GM18507 (cell line): Measurements from ENCODE around the gene ESRP2.

Experiments used
- DNase-seq: peaks from one replicate; pipeline ENCODE4 v3.0.0; 2011; ENCODE audit warnings: low read depth; ENCODE audit not compliant: insufficient read length; ENCODE audit errors: extremely low spot score
- FAIRE-seq: peaks from 2 replicates; lab custom pipeline; 2011; peaks lifted over from hg19 to GRCh38; lab: Jason Lieb, UNC

ESRP2 gene

DNA sequence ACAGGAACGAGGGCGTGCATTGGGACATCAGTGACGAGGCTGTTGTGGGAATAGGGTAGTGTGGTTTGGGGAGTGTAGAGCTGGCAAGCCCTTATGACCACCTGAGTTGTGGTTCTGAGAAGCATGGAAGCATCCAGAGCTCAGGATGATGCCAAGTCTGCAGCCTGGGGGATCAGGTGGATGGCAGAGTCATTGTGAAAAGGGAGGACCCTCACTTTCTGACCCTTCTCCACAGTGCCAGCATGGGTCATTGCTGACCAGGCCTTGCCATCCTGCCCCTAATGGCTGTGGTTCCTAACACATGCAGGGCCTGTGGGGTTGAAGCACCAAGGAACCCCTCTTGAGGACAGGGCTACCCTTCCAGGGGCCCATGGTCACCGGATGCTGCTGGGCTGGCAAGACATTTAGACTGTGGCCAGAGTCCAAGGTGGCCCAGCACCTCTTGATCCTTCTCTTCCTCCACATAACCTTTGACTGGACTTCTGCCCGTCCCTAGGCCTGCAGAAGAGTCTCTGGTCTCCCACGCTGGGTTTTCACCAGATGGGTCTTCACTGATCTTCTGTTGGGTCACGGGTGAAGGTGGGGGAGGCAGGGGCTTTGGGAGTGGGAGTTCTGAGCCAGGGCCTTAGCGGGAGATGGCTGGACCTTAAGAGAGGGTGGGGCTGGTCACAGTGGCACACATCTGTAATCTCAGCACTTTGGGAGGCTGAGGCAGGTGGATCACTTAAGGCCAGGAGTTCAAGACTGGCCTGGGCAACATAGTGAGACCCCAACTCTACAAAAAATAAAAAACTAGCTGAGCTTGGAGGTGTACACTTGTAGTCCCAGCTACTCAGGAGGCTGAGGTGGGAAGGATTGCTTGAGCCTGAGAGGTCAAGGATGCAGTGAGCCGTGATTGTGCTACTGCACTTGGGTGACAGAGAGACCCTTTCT lies 7.3 kb upstream of the ESRP2 start:
- no peak for DNase-seq
- no peak for FAIRE-seq

- FAIRE-seq (no peak), DNase-seq (no peak)
Observed at GRCh38 chr16:68242085-68242484, 6.2 kb upstream of the ESRP2 start.

GRCh38 chr16:68238029-68238345 lies 2.1 kb upstream of the ESRP2 start:
- no peak for FAIRE-seq
- DNase-seq: no peak

DNA sequence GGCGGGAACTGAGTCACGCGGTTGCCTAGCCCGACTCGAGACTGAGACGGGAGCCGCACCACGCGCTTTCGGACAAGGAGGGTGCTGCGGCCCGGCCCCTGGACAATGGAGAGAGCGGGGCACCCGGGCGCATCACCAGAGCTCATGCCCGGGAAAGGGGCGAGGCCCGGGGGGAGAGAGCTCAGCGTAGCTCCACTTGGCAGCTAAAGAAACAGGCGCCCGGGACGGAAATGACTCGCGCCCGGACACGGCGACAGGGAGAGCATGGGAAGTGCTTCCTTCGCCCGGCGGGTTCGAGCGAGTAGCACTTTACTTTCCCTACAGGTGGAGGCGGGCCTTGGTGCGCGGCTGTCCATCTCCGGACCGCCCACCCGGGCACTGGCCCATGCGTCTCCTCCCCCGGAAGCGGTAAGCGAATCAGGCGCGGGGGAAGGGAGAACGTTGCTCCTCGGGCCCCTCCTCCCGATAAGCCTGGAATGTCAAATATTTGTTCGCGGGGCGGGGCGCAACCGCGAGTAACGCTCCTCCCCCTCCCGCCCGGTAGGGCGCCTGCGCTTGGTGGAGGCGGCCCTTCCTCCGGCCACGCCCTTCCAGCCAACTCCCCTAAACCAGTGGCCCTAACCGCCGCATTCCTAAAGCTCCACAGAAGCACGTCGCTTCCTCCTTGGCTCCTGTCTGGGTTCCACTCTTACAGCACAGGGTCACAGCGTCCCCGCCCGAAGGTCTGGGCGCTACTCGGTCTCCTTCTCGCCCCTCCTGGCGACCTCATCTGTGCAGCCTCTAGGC lies 1.5 kb upstream of the ESRP2 start:
- FAIRE-seq: peak; percentile 98
- peak; percentile 95 for DNase-seq

DNA sequence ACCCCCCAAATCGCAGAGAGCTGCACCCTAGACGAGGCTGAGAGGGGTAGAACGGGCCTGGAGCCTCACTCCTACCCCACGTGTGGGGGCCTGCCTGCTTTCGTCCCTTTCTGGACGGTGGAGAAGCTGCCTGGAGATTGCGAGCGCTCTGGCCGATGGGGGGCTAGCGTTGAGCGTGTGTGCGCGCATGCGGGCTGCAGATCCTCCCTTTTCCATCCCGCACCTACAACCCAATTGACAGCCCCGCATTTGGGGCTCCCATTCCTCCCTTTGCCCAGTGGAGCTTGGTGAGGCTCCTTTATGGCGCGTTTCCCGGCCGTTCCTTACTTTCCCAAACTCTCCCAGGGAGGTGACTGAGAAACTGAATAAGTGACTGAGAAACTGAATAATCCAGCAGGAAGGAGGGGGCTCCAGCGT lies 907 bp upstream of the ESRP2 start:
- DNase-seq: no peak
- no peak for FAIRE-seq

GRCh38 chr16:68236137-68236825 lies 354 bp upstream of the ESRP2 start:
- DNase-seq: no peak
- peak; percentile 18 for FAIRE-seq

GRCh38 chr16:68235108-68235886 lies 630 bp downstream of the ESRP2 start:
- FAIRE-seq (no peak), DNase-seq (no peak)

DNA sequence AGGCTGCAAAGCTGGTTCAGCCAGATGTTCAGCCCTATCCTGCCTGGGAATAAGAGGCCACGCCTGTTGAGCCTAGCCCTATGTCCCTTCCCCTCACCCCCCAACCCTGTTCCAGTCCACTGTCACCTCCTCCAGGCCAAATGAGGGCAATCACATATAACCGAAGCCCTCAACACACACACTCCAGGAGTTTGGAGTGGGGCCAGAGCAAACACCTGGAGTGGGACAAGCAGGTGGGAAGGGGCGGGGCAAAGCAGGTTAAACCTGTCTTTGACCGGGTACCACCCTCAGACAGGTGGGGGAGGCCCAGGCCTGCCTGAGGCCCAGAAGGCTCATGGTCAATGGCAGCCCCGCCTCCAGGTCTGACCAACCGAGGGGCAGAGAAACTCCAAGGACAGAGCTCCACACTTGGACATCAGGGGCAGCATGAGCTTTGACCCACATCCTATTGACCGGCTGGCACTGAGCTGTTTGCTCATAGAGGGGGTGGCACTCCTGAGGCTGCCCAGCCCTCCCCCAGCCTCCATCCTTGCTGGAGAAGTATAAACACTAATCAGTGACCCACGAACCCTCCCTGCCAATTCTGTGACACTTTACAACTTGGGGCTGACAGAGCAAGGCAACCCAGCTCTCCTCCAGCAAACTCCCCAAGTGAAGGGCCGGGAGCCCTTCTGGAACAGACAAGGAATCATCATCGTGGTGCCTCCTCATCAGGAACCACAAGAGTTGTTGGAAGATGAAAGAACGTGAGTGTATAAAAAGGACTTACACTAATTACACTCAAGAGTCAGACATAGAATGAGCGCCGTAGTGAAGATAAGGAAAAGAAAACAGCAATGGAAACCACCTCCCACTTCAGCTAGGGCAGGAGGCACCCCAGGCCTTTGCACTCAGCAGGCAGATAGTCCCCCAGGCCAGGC lies 1.5 kb downstream of the ESRP2 start:
- FAIRE-seq: no peak
- no peak for DNase-seq

- DNase-seq (no peak), FAIRE-seq (no peak)
Observed at GRCh38 chr16:68233835-68234187, 2.1 kb downstream of the ESRP2 start.

DNA sequence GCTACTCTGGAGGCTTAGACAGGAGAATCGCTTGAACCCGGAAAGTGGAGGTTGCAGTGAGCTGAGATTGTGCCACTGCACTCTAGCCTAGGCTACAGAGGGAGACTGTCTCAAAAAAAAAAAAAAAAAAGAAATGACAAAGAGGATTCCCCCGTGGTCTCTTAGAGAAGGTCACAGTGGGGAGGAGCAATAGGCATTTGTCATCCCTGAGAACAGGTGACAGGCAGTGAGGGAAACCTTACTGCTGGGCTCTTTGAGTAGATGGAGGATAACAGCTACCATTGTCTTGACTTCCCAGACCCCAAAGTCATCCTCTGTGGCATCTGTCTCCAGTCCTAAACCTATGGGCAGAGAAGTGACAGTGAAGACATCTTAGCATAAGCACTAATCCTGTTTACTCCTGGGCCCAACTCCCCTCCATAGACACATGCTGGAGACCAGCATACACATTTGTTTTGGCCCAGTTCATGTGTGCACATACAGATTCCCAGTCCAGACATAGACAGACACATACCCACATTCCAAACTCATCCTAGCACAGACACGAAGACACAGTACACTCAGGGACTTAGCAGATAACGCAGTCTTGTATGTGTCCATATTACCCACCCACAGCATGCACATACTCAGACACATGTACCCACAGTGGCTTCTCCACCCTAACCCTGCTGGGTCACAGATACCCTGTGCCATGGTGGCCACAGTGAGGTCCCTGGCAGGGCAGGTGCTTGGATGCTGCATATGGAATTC lies 2.7 kb downstream of the ESRP2 start:
- FAIRE-seq (no peak), DNase-seq (no peak)

DNA sequence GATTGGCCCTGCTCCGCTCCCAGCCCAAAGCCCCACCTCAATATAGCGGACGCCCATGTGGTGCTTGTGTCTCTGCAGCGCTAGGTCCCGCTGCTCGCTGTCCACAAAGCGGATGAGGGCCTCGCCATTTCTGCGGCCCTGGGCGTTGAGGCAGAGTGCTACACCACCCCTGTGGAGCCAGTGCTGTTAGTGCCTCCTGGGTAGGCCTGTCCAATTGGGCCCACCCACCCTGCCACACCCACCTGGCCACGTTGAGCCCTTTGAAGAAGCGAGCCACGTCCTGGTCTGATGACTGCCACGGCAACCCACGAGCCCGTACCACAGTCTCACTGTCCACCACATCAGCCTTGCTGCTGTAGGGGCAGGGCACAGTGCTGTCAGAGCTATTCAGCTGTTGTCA lies 3.6 kb downstream of the ESRP2 start:
- DNase-seq: no peak
- no peak for FAIRE-seq

- no peak for DNase-seq
- no peak for FAIRE-seq
Observed at GRCh38 chr16:68231384-68232136, 4.4 kb downstream of the ESRP2 start.

GRCh38 chr16:68230956-68231355 lies 5.0 kb downstream of the ESRP2 start:
- DNase-seq: no peak
- FAIRE-seq: no peak

- DNase-seq: no peak
Observed at GRCh38 chr16:68230176-68230571, 5.8 kb downstream of the ESRP2 start.

DNA sequence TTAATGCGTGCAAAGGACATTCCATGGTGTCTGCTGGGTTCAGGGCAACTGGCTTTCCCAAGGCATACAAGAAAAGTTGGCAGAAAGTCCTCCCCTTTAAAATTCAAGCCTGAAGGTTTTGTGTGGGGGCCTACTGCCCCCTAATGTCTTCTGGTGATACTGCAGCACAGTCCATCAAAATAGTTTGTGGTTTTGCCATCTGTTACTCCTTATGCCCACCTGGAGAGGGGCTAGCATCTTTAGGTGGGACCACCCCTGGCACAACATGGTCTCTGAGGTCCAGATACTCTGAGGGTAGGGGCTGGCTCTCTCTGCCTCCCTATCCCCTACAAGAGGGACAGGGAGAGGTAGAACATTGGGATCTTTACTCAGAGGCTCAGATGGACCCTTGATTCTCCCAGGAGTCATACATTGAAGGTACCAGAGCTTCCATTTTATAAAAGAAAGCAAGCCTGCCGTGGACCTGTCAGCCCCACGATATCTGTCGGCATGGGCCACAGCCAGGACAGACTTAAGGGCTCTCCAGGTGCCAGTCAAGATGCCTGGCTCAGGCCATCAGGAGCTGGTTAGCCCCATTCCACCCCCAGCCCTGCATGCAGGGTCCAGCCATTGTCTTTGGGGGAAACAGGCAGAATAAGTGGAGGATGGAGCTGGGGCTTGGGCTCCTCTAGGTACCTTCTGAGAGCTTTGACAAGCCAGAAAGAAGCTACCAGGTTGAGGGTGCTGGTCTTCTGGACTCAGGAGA lies 6.3 kb downstream of the ESRP2 start:
- FAIRE-seq: peak; percentile 84
- peak; percentile 25 for DNase-seq

More at GRCh38 chr16:68230176-68230571, 5.8 kb downstream of the ESRP2 start:
- no peak for FAIRE-seq

DNA sequence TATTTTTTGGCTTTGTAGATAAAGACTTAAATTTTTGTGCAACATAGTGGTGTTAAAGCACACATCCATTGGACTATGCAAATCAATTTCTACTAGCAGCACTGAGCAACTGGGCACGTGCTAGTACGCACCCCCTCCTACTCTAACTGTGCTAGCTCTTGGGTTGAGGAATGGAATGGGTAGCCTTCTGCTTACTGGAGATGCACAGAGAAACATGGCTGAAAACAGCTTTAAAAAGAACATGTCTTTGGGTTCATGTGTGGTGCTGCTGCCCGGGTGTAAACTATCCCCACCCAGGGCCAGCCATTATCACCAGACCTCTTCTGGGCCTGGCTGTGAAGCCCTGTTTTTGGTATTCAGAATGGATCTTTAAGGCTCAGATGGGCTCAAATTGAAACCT lies 7.3 kb downstream of the ESRP2 start:
- FAIRE-seq (no peak), DNase-seq (no peak)
